HG02884 (cell line): Measurements from ENCODE around the gene ISG20.
"Not testable (repeated sequence)": the region's sequence is repeated elsewhere in the genome, so short reads cannot be mapped to it uniquely, and the experiment has no call there.

ENCODE experiments used
- ATAC-seq: cut with Tn5 transposase; IDR thresholded peaks from one replicate; pipeline ENCODE4 v1.9.1; 2021; ENCODE audit warnings: mild to moderate bottlenecking, moderate library complexity; ENCODE audit not compliant: unreplicated experiment

The ISG20 gene

GRCh38 chr15:88635318-88635717 lies 3.5 kb upstream of the ISG20 start:
- ATAC-seq, result peak; percentile 27

DNA sequence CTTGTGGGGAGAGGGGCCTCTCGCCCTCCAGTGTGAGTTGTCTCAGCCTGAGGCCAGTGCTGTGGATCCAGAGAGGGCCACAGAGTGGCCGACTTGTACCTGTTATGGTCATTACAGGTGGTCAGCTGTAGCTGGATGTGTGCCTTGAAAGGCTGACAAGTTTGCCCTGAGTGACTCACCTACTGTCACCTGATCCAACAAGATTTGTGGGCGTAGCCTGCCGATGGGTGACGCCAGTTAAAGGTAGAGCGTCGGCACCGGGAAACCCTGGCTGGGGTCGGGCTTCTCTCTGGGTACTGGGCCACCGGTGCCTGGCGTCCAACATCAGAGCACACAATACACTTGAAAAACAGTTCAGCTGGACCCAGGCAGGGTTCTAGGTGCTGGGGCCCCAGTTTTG lies 2.8 kb upstream of the ISG20 start:
- no peak for ATAC-seq

DNA sequence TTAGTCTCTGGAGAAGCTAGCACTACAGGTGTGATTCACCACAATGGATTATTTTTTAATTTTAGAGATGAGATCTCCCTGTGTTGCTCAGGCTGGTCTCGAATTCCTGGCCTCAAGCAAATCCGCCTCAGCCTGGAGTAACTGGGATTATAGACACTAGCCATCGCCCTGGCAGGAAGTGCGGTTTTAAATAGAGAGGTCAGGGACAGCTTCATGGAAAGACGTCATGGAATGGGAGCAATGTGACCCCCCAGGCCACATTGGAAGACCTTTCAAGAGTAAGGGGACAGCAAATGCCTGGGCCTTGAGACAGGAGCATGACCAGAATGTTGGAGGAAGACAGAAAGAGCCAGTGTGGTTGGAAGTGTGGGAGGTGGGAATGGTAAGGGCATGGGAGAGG lies 2.2 kb upstream of the ISG20 start:
- no peak for ATAC-seq

- ATAC-seq, result no peak
Measured at GRCh38 chr15:88637436-88637835, 1.4 kb upstream of the ISG20 start.

- ATAC-seq, result no peak
Measured at GRCh38 chr15:88637841-88638625, 783 bp upstream of the ISG20 start.

DNA sequence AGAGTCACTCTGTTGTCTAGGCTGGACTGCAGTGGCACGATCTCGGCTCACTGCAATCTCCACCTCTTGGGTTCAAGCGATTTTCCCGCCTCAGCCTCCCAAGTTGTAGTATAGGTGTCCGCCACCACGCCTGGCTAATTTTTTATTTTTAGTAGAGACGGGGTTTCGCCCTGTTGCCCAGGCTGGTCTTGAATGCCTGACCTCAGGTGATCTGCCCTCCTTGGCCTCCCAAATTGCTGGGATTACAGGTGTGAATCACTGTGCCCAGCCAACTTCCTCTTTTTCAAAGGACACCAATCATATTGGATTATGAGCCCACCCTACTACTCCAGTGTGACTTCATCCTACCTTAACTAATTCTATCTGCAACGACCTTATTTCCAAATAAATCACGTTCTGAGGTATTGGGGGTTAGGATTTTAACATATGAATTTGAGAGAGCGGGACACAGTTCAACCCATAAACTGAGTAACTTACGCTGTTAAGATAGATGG lies 3.2 kb downstream of the ISG20 start:
- no peak for ATAC-seq

- ATAC-seq, result not testable (repeated sequence)
Measured at GRCh38 chr15:88642514-88642913, 3.7 kb downstream of the ISG20 start.

DNA sequence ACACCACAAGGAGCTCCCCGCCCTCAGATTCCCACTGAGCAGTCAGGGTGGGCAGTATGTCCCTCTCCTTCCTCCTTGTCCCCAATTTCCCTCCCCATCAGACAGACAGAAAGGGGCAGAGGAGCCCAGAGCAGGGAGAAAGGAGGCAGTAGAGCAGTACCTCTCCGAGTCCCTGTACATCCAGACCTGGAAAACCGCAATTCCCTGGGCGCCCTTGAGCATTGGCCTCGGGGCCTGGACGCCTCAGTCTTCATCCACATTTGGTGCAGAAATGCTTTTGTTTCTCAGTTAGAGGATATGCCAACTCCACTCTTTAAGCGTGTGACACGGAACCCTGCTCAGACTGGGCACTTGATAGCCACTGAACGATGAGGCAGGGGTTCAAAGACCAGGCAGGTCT lies 5.9 kb downstream of the ISG20 start:
- no peak for ATAC-seq

DNA sequence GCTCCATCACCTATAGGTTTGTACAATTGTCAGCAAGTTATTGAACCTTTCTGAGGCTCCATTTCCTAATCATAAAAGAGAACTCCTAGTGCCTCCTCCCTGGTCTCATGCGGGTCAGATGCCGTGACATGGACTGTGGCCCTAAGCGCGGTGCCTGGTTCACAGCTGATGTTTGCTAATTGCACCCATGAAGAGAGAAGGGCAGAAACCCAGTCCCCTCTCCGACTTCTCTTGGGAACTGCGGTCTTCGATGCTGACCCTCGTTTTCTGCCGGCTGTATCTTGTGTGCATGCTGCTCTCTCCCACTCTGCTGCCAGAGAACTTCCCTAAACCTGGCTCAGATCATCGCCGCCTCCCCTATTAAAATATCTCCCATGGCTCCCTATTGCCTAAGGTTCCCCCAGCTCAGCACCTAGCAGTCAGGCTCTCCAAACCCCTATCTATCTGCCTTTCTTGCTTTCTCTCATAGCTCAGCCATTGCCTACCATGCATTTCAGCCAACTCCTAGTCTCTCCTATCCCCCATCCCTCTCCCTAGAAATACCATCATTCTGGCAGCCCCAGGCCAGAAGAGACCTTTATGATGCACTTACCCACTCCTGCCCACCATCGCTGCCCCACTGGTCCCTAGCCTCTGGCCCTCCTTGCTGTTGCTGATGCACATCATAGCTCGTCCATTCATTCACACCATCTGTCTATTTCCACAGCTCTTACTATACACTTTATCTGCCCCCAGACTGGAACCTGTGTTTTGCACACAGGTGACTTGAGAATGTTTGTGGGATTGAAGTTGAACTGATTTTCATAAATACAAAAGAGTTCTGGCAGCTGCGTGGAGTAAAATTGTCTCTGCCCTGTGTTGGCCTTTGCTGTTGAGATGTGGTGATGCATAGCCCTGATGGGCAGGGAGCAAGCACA lies 6.6 kb downstream of the ISG20 start:
- ATAC-seq, result no peak

DNA sequence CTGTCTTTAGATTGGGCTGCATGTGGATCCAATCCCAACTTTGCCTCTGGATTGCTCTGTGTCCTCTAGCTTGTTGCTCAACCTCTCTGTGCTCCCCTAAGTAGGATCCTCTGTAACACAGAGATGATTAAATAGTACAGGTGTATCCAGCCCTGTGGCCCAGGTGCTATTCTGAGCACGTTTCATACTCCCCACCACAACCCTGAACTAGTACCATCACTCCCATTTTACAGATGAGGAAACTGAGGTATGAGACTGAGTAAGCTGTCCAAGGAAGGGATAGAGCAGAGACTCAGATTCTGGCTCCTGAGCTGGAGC lies 7.2 kb downstream of the ISG20 start:
- no peak for ATAC-seq

- ATAC-seq, result no peak
Measured at GRCh38 chr15:88646951-88647350, 8.1 kb downstream of the ISG20 start.

GRCh38 chr15:88647351-88648105 lies 8.7 kb downstream of the ISG20 start:
- ATAC-seq, result no peak

GRCh38 chr15:88648357-88649214 lies 9.8 kb downstream of the ISG20 start:
- no peak for ATAC-seq

DNA sequence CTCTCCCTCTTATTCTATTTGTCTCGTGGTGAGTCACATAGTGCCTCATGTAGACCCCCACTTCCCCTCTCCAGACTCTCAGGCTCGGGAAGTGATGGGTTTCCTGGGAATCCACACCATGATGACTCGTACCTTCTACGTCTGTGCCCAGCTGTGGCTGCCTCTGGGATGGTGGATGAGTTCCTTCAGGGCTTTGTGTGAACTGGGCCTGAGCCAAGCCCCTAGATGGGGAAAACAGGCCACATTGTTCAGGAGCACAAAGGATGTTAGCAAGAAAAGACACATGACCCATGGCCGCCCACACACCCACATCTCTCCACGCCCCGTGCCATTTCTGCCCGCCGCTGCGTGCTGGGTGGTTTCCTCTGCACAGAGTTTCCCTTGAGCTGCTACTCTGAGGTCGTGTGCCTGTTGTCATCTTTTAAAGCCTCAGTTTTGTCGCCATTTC lies 10.5 kb downstream of the ISG20 start:
- ATAC-seq, result peak; percentile 78

- no peak for ATAC-seq
Measured at GRCh38 chr15:88649753-88650551, 11.1 kb downstream of the ISG20 start.

GRCh38 chr15:88650556-88650955 lies 11.7 kb downstream of the ISG20 start:
- no peak for ATAC-seq

- ATAC-seq, result no peak
Measured at GRCh38 chr15:88651136-88651732, 12.4 kb downstream of the ISG20 start.

DNA sequence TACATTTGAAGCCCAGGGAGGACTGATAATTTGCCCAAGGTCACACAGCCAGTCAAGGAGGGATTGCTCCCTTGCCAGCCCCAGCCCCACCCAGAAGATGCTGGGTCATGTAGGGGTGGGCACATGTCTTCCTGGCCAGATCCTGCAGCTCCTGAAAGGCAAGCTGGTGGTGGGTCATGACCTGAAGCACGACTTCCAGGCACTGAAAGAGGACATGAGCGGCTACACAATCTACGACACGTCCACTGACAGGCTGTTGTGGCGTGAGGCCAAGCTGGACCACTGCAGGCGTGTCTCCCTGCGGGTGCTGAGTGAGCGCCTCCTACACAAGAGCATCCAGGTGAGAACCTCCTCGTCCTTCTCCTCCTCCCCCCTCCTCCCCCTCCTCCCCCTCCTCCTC lies 13.2 kb downstream of the ISG20 start:
- ATAC-seq, result no peak
